GM12864 (cell line): ENCODE data around the gene NOL4L.
"Not testable (repeated sequence)": the region's sequence is repeated elsewhere in the genome, so short reads cannot be mapped to it uniquely, and the experiment has no call there.

Source experiments
- DNase-seq: peaks from one replicate; pipeline ENCODE4 v3.0.0-alpha.2; 2011; ENCODE audit warnings: low read depth
- H3K4me3 ChIP-seq: 2 replicates; pipeline ENCODE4 v1.5.1; 2011; ENCODE audit warnings: mild to moderate bottlenecking, low read depth, low read length, control low read depth
- TF ChIP-seq, protein P1 (sequence below): IDR thresholded peaks from 2 replicates; pipeline ENCODE4 v1.5.1; 2011; ENCODE audit warnings: low read depth, mild to moderate bottlenecking, moderate library complexity, low read length, control low read depth, inconsistent platforms; ENCODE audit errors: missing control alignments

NOL4L gene

DNA sequence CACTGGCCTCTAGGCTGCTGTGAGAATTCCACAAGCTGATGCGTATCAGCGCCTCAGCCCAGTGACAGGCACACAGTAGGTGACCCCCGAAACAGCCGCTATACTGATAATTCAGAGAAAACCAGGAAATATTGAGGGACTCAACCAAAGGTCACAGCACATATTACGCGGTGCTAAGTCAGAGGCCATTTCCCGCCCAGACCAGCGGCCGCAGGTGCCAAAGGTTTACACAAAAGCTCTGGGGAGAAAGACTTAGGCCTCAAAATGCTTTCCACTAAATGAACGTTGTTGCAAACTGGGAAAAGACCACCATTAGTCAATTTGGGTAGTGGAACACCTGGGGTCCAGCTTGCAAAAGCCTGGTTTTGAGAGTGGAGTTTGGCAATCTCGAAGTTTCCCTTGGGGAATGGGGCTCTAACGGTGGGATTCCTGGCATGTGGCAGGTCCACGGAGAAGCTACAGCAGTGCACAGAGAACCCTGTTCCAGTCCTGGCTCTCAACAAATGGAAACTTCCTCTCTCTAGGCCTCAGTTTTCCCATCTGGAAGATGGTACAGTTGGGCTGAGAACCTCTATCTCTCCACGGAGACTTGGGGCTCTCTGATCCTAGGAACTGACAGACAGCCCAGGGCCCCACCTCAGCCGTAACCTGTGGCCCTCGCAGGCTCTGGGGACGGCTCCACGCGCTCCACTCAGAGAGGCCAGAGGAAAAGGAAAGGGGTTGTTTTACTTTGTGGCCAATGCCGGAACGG, 4.7 kb downstream of the NOL4L start:
- no peak overlapping the region for H3K4me3 ChIP-seq
- TF ChIP-seq, protein P1, sequence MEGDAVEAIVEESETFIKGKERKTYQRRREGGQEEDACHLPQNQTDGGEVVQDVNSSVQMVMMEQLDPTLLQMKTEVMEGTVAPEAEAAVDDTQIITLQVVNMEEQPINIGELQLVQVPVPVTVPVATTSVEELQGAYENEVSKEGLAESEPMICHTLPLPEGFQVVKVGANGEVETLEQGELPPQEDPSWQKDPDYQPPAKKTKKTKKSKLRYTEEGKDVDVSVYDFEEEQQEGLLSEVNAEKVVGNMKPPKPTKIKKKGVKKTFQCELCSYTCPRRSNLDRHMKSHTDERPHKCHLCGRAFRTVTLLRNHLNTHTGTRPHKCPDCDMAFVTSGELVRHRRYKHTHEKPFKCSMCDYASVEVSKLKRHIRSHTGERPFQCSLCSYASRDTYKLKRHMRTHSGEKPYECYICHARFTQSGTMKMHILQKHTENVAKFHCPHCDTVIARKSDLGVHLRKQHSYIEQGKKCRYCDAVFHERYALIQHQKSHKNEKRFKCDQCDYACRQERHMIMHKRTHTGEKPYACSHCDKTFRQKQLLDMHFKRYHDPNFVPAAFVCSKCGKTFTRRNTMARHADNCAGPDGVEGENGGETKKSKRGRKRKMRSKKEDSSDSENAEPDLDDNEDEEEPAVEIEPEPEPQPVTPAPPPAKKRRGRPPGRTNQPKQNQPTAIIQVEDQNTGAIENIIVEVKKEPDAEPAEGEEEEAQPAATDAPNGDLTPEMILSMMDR: no peak
- no peak for DNase-seq

DNA sequence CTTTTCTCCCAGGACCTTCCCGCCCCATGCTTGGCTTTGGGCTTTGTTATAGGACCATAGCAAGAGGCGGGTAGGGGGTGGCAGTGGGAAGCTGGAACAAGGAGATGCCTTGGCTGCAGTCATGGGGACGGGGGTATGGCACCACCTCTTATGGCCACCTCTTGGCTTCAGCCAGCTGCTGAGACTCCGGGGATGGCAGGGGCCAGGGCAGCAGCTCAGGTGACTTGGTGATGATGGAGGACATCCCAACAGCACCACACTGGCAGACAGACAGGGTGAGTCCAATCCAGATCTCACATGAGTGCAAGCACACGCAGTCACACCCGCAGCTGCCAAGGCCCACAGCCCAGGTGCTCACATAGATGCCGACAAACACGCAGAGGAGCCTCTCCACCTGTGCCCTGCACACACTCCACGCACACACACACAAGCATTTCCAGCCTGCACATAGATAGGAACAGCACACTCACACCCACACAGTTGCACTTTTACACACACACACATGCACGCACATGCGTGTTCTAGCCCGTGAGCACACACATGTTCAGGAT, 6.2 kb downstream of the NOL4L start:
- H3K4me3 ChIP-seq: no peak overlapping the region
- DNase-seq: no peak
- TF ChIP-seq, protein P1: no peak

DNA sequence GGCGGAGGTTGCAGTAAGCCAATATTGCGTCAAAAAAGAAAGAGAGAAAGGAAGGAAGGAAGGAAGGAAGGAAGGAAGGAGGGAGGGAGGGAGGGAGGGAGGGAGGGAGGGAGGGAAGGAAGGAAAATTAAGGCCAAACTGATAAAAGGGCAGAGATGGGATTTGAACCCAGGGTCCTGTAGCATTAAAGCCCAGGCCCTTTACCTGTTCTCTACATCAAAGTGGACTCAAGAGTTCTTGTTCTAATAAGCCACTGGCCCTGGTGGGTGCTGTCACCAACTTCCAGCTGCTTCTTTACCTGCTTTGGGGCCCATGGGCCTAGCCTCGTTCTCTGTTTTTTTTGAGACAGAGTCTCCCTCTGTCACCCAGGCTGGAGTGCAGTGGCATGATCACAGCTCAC, 7.1 kb downstream of the NOL4L start:
- DNase-seq, H3K4me3 ChIP-seq: not testable (repeated sequence)

DNA sequence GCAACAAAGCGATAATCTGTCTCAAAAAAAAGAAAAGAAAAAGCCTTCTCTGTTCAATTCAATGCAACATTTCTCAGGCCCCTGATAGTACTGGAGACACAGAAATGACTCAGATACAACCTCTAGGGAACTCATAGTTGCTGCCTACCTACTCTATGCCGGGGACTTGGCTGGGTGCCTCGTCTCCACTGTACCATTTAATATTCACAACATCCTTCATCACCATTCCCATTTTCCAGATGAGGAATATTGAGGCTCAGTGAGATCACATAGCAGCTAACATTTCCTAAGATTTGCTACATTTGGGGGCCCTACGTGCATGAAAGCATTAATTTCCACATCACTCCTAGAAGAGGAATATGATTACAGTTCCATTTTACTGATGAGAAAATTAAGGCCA, 7.5 kb downstream of the NOL4L start:
- H3K4me3 ChIP-seq: no peak overlapping the region
- DNase-seq: no peak
- TF ChIP-seq, protein P1: no peak

DNA sequence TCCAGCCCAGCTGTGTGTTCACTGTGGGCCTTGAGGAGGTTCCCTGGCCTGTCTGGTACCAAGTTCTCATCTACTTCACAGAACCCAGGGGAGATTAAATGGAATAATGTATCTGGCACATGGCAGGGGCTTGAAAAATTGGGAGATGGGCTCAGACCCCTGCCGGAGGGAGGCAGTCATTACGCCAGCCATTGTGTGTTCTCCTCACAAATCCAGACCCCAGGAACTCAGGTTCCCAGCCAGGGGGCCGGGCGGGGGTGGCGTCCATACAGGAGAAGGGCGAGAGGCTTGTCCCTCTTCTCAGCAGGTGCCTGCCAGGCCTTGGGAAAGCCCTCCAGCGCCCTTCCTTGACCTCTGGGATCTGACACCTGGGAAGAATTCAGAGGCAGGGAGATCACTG, 8.1 kb downstream of the NOL4L start:
- no peak for DNase-seq
- TF ChIP-seq, protein P1: no peak

DNA sequence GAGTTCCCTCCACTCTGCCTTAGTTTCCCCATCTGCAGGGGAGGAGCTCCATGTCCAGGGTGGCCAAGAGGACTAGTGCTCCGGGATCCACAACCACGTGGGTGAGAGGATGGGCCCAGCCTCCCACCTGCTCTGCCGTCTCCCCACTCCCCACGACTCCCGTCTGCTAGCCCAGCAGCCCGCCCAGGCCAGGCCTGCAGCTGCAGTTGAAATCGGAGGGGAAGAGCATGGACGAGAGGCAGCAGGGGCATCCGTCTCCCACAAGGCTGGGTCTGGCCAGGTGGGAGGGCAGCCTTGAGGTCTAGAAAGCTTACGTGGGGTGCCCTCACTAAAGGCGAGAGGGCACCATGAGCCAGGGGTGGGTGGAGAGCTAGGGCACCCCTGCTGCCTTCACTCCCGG, 8.6 kb downstream of the NOL4L start:
- no peak overlapping the region for H3K4me3 ChIP-seq
- no peak for DNase-seq
- TF ChIP-seq, protein P1: no peak

More for the DNA sequence above, 8.1 kb downstream of the NOL4L start:
- H3K4me3 ChIP-seq: no peak overlapping the region

DNA sequence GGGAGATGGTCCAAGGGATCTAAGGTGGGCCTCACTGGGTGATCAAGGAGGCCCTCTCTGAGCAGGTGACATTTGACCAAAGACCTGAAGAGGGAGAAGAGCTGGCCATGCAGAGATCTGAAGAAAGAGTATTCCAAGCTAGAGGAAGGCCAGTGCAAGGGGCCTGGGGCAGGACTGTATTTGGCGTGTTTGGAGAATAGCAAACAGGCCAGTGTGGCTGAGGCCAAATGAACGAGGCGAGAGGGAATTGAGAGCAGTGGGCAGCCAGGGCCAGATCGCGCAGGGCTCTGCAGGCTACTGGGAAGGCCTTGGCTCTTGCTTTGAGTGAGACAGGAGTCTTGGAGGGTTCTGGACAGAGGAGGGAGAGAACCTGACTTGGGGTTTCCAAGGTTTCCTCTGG, 9.3 kb downstream of the NOL4L start:
- TF ChIP-seq, protein P1: no peak
- no peak for DNase-seq

More for the DNA sequence above, 9.3 kb downstream of the NOL4L start:
- no peak overlapping the region for H3K4me3 ChIP-seq
